ENCODE data around the gene ADK.

DNA sequence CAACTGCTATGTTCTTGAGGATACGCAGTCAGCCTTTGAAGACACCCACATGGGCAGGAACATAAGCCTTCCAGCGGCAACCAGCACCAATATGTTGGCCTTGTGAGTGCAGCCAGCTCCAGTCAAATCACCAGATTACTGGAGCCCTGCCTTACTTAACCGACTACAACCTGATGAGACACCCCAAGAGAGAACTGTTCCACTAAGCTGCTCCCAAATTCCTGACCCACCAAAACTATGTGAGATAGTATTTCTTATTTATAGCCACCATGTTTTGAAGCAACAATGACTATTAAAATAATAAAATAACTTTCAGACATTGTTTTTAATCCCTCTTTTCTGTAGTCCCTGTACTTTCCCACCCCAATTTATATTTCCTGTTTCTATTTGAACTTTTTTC is 179.6 kb downstream of the ADK start:
- TF ChIP-seq, protein P1, sequence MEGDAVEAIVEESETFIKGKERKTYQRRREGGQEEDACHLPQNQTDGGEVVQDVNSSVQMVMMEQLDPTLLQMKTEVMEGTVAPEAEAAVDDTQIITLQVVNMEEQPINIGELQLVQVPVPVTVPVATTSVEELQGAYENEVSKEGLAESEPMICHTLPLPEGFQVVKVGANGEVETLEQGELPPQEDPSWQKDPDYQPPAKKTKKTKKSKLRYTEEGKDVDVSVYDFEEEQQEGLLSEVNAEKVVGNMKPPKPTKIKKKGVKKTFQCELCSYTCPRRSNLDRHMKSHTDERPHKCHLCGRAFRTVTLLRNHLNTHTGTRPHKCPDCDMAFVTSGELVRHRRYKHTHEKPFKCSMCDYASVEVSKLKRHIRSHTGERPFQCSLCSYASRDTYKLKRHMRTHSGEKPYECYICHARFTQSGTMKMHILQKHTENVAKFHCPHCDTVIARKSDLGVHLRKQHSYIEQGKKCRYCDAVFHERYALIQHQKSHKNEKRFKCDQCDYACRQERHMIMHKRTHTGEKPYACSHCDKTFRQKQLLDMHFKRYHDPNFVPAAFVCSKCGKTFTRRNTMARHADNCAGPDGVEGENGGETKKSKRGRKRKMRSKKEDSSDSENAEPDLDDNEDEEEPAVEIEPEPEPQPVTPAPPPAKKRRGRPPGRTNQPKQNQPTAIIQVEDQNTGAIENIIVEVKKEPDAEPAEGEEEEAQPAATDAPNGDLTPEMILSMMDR (IDR thresholded peaks at IDR 0.05; ENCODE audit: insufficient read depth, low read depth, low read length) = no peak
- TF ChIP-seq EZH2 (IDR thresholded peaks at IDR 0.05; ENCODE audit: insufficient read depth, low read length) = no peak
